ENCODE data around the gene XRRA1. TPM values are rescaled to one million over a fixed set of nuclear protein-coding genes. Genes with fewer than 3 reads are reported as not detected.

Gene XRRA1
- 10 to 100 TPM in 1 of 2 donors, 1 to 10 TPM in 1; 7.9 to 14.3 TPM for total RNA-seq

GRCh38 chr11:74948898-74949752 lies at the start of gene XRRA1, which contains the start of gene SPCS2:
Gene XRRA1, minus strand, starts transcription at chr11:74949091. Its CDS starts 8,213 bp downstream, at chr11:74940878.
Gene SPCS2, plus strand, starts transcription at chr11:74949266. Its CDS starts 20 bp downstream, at chr11:74949286.

GRCh38 chr11:74988541-74989259 lies 39.8 kb upstream of the XRRA1 start, which contains the start of gene NEU3:
Gene NEU3, plus strand, starts transcription at chr11:74988933. Its CDS starts 128 bp downstream, at chr11:74989061.

Small RNA genes within 50 kb of the gene (small RNA-seq; reads per million reads assigned to genes)
- gene RN7SL239P (0 reads per million in 2 donors), gene RNU6-216P (0.04 to 0.06 reads per million in 2 donors)

Other genes with a start within 250 kb of the XRRA1 start
- gene CHRDL2, start 217.7 kb downstream of the XRRA1 start, total RNA-seq: not detected
- 10 to 100 TPM; 25.1 to 26.0 TPM for gene RNF169, start 200.2 kb downstream of the XRRA1 start, total RNA-seq
- gene SPCS2, start 175 bp upstream of the XRRA1 start, total RNA-seq: 10 to 100 TPM in 1 of 2 donors, 1 to 10 TPM in 1; 9.3 to 56.6 TPM
- gene NEU3, start 39.8 kb upstream of the XRRA1 start, total RNA-seq: 10 to 100 TPM; 17.9 to 25.6 TPM
- gene OR2AT4, start 147.8 kb upstream of the XRRA1 start, total RNA-seq: under 1 TPM; under 0.01 TPM
- gene SLCO2B1, start 202.0 kb upstream of the XRRA1 start, total RNA-seq: 10 to 100 TPM in 1 of 2 donors, 1 to 10 TPM in 1; 5.3 to 86.4 TPM